Activated CD8-positive, alpha-beta memory T cell treated with anti-CD3 and anti-CD28 coated beads, Interleukin-2, amount 50 U/mL, for 24 hours (primary cell): ENCODE results near the gene TEKT5.

Source experiments
- DNase-seq: peaks from one replicate; pipeline ENCODE4 v3.0.0-alpha.2; 2020; ENCODE audit errors: extremely low read depth

TEKT5 gene

GRCh38 chr16:10610499-10611184 lies 84.1 kb downstream of the TEKT5 start:
- DNase-seq: no peak

- DNase-seq: no peak
These were observed 85.3 kb downstream of the TEKT5 start for GRCh38 chr16:10609402-10609774.

- DNase-seq: no peak
These were observed 85.9 kb downstream of the TEKT5 start for GRCh38 chr16:10608687-10609401.

- no peak for DNase-seq
These were observed 87.6 kb downstream of the TEKT5 start for GRCh38 chr16:10607157-10607556.

- DNase-seq: no peak
These were observed 88.1 kb downstream of the TEKT5 start for GRCh38 chr16:10606607-10607006.

GRCh38 chr16:10605636-10606035 lies 89.1 kb downstream of the TEKT5 start:
- no peak for DNase-seq

- no peak for DNase-seq
These were observed 93.0 kb downstream of the TEKT5 start for GRCh38 chr16:10601444-10602408.

GRCh38 chr16:10600782-10601443 lies 93.8 kb downstream of the TEKT5 start:
- no peak for DNase-seq

- no peak for DNase-seq
These were observed 95.1 kb downstream of the TEKT5 start for GRCh38 chr16:10599626-10600025.

- no peak for DNase-seq
These were observed 96.6 kb downstream of the TEKT5 start for GRCh38 chr16:10598157-10598556.

- no peak for DNase-seq
These were observed 97.5 kb downstream of the TEKT5 start for GRCh38 chr16:10597187-10597601.

- no peak for DNase-seq
These were observed 100.3 kb downstream of the TEKT5 start for GRCh38 chr16:10594312-10594950.

- no peak for DNase-seq
These were observed 102.1 kb downstream of the TEKT5 start for GRCh38 chr16:10592611-10593010.

GRCh38 chr16:10590342-10590741 lies 104.4 kb downstream of the TEKT5 start:
- no peak for DNase-seq

- no peak for DNase-seq
These were observed 105.6 kb downstream of the TEKT5 start for GRCh38 chr16:10589109-10589508.

GRCh38 chr16:10587622-10588021 lies 107.1 kb downstream of the TEKT5 start:
- no peak for DNase-seq

- no peak for DNase-seq
These were observed 109.7 kb downstream of the TEKT5 start for GRCh38 chr16:10584981-10585438.

GRCh38 chr16:10583269-10583668 lies 111.5 kb downstream of the TEKT5 start:
- no peak for DNase-seq

GRCh38 chr16:10581507-10581906 lies 113.2 kb downstream of the TEKT5 start:
- DNase-seq: no peak

GRCh38 chr16:10580883-10581247 lies 113.9 kb downstream of the TEKT5 start:
- DNase-seq: no peak
